ENCODE results near the gene DSTN. TPM values are rescaled to one million over a fixed set of nuclear protein-coding genes. Genes with fewer than 3 reads are reported as not detected.

DSTN gene
- total and polyA plus RNA-seq, 2 donors (not counting 3 experiments of a cell fraction or from before 2014, with no cell fraction given): 66.1 to 300 TPM

DNA sequence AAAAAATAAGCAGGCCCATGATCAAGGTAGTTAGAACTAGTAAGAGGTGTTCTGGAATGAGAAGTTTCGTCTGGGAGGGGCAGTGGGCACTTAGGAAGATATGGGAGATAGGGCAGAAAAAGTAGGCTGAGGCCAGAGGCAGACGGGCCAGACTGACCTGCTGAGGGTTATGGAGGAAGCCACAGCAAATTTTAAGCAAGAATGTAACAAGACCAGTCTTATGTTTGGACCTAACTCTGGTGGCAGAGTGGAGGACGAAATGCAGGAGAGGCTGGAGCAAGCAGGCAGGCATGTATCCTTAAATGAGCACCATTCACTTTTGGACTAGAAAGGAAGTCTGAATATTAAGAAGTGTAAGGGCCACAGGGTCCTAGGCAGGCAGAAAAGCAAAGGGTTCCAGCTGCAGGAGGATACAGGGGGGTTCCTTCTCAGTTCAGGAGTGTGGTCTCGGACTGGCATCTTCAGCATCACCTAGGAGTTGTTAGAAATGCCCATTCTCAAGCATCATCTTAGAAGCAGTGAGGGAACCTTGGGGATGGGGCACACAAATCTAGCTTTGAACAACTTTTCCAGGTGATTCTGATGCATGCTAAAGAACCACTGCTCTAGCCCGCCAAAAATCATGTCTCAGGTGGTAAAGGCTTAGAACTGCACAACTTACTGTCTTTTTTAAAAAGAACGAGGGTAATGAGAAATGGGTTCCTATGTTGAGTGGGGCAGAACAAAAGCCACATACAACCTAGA, 1.7 kb upstream of the DSTN start:
- Histone ChIP-seq H3K27ac (ENCODE audit: insufficient read depth, low read depth, low read length) (peak overlapping the region; percentile 91), H3K79me2 (ENCODE audit: control insufficient read depth, insufficient read depth, low read length) (peaks cover 33% of the 10 kb centered on the region), H3K9me3 (replicated peaks; ENCODE audit: control insufficient read depth, insufficient read depth, low read length) (no peaks in the 10 kb centered on the region), H3K4me2 (ENCODE audit: insufficient read depth, low read length) (peak overlapping the region; percentile 79), H3K4me1 (ENCODE audit: control insufficient read depth, extremely low read depth, insufficient read depth, low read length) (peaks cover 23% of the 10 kb centered on the region), H3K9me1 (replicated peaks; ENCODE audit: control insufficient read depth, extremely low read depth, insufficient read depth, low read length) (no peaks in the 10 kb centered on the region), H4K20me1 (replicated peaks; ENCODE audit: control insufficient read depth, extremely low read depth, insufficient read depth, low read length) (no peaks in the 10 kb centered on the region), H3K4me3 (replicated peaks in 1 of 3; ENCODE audit: insufficient read depth in 1 of 3, low read depth in 1 of 3, low read length in 3 of 3) (peak overlapping the region in 2 of 3 experiments; percentile 56 to 84), H2AFZ (ENCODE audit: low read depth, low read length) (peak overlapping the region; percentile 25), H3K36me3 (ENCODE audit: control insufficient read depth in 2 of 2, extremely low read depth in 1 of 2, insufficient read depth in 2 of 2, low read length in 2 of 2) (no peaks in the 10 kb centered on the region), H3K9ac (replicated peaks; ENCODE audit: extremely low read depth, insufficient read depth, low read length) (peak overlapping the region; percentile 90), H3K27me3 (ENCODE audit: control insufficient read depth in 2 of 2, insufficient read depth in 2 of 2, low read length in 2 of 2) (no peaks in the 10 kb centered on the region)
- peak; percentile 4 for FAIRE-seq
- POLR2A ChIA-PET: no interaction called here
- CTCF ChIA-PET: no interaction called here
- BruUV-seq (replicated peaks): no TSS peak
- peak; percentile 23 for DNase-seq (ENCODE audit: low read depth, low spot score)
- TF ChIP-seq GATA2 (IDR thresholded peaks at IDR 0.05; ENCODE audit: insufficient read depth, insufficient read length, low read depth, low read length) (no peak), MYC (IDR thresholded peaks at IDR 0.05; ENCODE audit: low read depth, low read length) (no peak), FOS (IDR thresholded peaks at IDR 0.05; ENCODE audit: borderline replicate concordance, insufficient read depth, low read length) (no peak), EZH2 (IDR thresholded peaks at IDR 0.05; ENCODE audit: borderline replicate concordance, low read depth, low read length, severe bottlenecking) (no peak), POLR2A (IDR thresholded peaks at IDR 0.05; ENCODE audit: low read depth, low read length) (no peak), JUN (IDR thresholded peaks at IDR 0.05; ENCODE audit: borderline replicate concordance, insufficient read depth, insufficient read length, low read depth) (no peak), MAX (IDR thresholded peaks at IDR 0.05; ENCODE audit: insufficient read depth, insufficient read length) (no peak), POLR2AphosphoS5 (IDR thresholded peaks at IDR 0.05; ENCODE audit: insufficient read depth, low read depth, low read length) (no peak)
- TF ChIP-seq, protein P1, sequence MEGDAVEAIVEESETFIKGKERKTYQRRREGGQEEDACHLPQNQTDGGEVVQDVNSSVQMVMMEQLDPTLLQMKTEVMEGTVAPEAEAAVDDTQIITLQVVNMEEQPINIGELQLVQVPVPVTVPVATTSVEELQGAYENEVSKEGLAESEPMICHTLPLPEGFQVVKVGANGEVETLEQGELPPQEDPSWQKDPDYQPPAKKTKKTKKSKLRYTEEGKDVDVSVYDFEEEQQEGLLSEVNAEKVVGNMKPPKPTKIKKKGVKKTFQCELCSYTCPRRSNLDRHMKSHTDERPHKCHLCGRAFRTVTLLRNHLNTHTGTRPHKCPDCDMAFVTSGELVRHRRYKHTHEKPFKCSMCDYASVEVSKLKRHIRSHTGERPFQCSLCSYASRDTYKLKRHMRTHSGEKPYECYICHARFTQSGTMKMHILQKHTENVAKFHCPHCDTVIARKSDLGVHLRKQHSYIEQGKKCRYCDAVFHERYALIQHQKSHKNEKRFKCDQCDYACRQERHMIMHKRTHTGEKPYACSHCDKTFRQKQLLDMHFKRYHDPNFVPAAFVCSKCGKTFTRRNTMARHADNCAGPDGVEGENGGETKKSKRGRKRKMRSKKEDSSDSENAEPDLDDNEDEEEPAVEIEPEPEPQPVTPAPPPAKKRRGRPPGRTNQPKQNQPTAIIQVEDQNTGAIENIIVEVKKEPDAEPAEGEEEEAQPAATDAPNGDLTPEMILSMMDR (IDR thresholded peaks at IDR 0.05; ENCODE audit: extremely low read depth in 1 of 2, insufficient read depth in 1 of 2, low read depth in 1 of 2, low read length in 2 of 2): no peak
- intact Hi-C loops (cut with micrococcal nuclease) (no loop called here), dilution Hi-C loops (cut with MboI; ENCODE audit: extremely low pct_ligation_motif_present, low sequenced_read_pairs) (no loop called here)

Data from endothelial cell of umbilical vein (primary cell).